ENCODE data around the gene SLC43A3. TPM values are rescaled to one million over a fixed set of nuclear protein-coding genes. Genes with fewer than 3 reads are reported as not detected.

SLC43A3 gene
- polyA plus RNA-seq, 4 donors: 24.1 to 29.1 (median 26.2) TPM

DNA sequence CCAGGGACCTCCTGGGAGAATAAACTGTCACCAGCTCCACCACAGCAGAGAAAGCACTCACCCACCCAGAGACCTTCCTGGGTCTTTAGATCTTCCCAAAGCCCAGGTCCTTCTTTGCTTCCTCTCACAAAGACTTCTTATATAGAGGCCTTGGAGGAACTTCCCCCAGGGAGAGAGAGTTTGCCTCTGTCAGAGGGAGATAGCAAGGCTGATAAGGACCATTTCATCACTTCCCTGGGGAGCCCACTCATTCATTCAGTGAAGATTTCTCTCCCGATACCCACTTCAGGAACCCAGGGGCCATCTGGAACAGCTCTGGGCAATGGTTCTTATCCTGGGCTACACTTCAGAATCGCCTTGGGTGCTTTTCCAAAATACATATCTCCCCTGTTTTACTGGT is 36.4 kb downstream of the SLC43A3 start, which contains the start of gene PRG2:
Gene PRG2, minus strand, starts transcription at position 116 of the 400 bp plus-strand sequence. CDS start 706 bp downstream, outside the sequence.
- DNase-seq (ENCODE audit: low read depth in 4 of 4, low spot score in 3 of 4): no peak

DNA sequence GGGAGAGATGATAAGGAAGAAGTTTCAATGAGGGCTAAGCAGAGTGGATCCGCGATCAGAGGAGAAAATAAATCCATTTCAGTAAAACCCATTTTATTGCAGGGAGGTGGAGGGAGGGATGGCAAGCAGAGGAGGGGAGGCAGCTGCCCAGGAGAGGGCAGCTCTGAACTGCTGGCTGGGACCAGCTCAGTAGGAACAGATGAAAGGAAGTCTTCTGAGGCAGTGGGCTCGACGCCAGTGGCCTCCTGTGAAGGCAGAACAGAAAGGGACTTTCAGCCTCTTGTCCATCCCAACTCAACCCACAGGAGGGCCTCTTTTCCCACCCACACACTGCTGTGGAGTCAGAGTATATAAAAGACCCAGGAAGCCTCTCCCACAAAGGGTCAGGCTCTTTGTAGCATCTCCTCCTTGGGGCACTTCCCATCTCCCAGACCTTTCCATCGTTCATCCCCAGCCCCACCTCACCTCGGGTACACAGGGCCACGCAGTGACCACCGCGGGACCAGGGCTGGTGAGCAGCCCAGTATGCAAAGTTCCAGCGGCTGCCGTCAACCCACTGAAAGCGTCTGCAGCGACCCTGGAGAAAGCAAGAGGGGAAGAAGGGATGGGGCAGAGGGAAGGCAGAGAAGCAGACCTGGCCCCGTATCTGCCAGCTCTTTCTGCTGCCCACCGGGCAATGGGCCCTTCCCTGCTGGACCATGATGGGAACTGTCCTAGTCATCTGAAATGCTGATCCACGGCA is 39.5 kb downstream of the SLC43A3 start:
- DNase-seq (ENCODE audit: low read depth in 4 of 4, low spot score in 3 of 4): no peak

DNA sequence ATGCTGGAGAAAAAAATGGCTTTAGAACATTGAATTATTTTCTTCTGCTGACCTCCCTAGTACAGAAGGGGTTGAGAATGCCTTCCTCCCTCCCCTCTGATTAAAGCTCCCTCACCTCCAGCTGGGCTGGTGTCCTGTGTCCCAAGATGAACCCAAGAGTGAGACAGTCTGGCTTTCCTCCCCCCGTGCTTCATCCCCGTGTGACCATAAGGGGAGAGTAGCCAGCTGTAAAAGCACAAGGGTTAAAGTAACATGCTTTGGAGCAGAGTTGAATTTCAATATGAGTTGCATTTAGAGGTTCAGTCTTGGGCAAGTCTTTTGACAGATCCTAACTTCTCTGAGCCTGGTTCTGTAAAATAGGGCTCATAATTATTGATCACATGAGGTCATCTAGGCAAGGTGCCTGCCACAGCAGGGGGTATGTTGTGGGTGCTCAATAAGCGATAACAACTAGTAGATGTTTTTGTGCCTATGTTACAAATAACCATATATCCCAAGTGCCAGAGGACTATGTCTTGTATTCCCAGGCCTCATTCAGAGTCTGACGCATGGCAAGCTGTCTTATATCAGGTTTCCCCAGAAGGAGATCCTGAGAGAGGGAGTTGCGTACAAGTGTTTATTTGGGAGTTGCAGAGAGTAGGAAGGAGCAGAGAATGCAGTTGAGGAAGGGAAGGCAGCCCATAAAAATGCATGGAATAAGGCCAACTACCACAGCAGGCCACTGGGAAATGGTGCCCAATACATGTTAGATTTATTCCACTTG is 40.6 kb downstream of the SLC43A3 start:
- peak in 2 of 4 donors; percentile 19 to 35 for DNase-seq (ENCODE audit: low read depth in 4 of 4, low spot score in 3 of 4)

DNA sequence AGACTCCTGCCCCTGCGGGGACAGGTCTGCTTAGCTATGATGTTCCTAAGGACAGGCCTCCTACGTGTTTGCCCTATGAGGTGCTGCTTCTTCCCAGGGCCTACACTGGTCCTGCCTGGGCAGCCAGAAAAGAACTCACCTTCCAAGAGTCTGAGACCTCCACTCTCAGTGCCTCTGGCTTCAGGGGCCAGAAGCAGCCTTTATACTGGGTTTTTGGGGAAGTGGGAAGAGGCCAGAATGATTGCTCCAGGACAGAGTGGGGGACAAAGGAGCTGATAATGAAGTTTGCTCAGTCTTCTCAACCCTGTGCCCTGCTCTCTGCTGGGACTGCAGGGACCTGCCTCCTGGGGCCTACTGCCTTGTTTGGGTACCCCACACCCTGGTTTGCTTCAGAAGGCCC is 45.9 kb downstream of the SLC43A3 start, which contains the start of gene PRG3:
Gene PRG3, minus strand, starts transcription at position 176 of the 400 bp plus-strand sequence. CDS start 442 bp downstream, outside the sequence.
- DNase-seq (ENCODE audit: low read depth in 4 of 4, low spot score in 3 of 4): no peak

GRCh38 chr11:57379732-57380131 is 47.2 kb downstream of the SLC43A3 start:
- DNase-seq (ENCODE audit: low read depth in 4 of 4, low spot score in 3 of 4): peak in 1 of 4 donors; percentile 21

GRCh38 chr11:57378186-57378585 is 48.7 kb downstream of the SLC43A3 start:
- no peak for DNase-seq (ENCODE audit: low read depth in 4 of 4, low spot score in 3 of 4)

DNA sequence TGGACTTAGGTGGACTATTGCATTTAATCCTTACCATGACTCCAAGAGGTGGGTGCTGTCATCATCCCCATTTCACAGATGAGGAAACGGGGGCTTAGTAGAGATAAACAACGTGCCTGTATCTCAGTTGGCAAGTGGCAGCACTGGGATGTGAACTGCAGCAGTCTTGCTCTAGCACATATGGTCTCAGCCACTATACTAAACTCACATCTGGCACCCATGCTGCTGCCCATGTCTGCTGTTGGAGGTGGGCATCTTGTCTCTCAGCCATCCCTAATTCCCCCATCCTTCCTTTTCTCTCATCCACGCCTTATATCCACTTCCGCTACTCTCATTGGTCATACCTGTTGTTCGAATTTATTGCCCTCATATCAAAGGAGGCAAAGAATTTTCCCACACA is 49.8 kb downstream of the SLC43A3 start:
- DNase-seq (ENCODE audit: low read depth in 4 of 4, low spot score in 3 of 4): no peak

GRCh38 chr11:57376095-57377090 is 50.5 kb downstream of the SLC43A3 start:
- DNase-seq (ENCODE audit: low read depth in 4 of 4, low spot score in 3 of 4): no peak

DNA sequence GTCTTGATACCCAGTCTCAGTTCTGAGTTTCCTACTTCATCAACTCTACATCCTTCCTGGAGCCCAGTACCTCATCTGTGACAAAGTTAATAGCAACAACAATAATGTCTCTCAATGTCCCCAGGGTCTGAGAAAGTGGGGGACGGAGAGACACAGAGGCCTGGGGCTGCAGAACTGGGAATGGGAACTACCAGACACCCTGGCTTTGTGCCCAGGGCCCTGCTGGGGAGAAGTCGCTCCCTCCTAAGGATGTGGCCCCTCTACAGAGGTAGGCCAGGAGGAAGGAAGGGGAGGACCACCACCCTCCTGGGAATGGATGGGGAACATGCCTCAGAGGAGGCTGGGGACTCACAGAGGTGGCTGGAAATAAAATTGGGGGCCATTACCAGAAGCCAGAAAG is 51.4 kb downstream of the SLC43A3 start:
- DNase-seq (ENCODE audit: low read depth in 4 of 4, low spot score in 3 of 4): no peak

GRCh38 chr11:57374966-57375365 is 52.0 kb downstream of the SLC43A3 start:
- DNase-seq (ENCODE audit: low read depth in 4 of 4, low spot score in 3 of 4): no peak

DNA sequence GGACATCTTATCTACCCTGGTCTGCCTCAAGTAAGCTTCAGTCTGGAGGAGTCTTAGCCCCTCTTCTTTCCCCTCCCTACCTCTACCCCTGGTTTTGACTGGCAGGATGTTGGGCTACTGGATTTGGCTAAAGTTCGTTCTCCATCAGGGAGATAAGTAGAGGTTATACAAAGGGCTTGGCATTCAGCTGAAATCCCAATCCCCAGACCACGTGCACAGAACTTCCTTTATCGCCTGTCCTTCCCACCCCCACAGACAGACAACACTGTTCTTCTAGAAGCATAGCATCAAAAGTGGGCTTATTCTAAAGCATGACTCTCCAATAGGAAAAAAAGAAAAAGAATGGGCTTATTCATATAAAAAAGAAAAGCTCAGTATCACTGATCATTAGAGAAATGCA is 53.8 kb downstream of the SLC43A3 start:
- DNase-seq (ENCODE audit: low read depth in 4 of 4, low spot score in 3 of 4): no peak

DNA sequence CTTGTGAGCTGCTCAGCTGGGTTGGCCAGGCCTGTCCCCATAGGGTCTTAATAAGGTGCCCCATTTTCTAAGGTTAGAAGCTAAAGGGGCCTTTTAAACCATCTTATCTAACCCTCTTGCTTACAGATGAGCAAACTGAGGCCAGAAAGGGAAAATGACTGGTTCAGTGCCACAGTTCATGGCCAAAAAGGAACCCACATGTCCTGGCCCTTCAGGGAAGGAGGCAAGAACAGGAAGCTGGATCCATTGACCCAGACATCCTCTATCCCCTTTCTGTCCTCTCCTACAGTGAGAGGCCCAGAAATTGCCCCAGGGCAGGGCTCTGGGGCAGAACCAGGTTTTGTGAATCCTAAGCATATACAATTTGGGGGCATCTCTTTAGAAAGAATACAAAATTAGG is 56.0 kb downstream of the SLC43A3 start:
- no peak for DNase-seq (ENCODE audit: low read depth in 4 of 4, low spot score in 3 of 4)

- DNase-seq (ENCODE audit: low read depth in 4 of 4, low spot score in 3 of 4): no peak
Measured at GRCh38 chr11:57370251-57370650, 56.7 kb downstream of the SLC43A3 start.

GRCh38 chr11:57368845-57369232 is 58.1 kb downstream of the SLC43A3 start:
- no peak for DNase-seq (ENCODE audit: low read depth in 4 of 4, low spot score in 3 of 4)

GRCh38 chr11:57368106-57368844 is 58.6 kb downstream of the SLC43A3 start:
- no peak for DNase-seq (ENCODE audit: low read depth in 4 of 4, low spot score in 3 of 4)

DNA sequence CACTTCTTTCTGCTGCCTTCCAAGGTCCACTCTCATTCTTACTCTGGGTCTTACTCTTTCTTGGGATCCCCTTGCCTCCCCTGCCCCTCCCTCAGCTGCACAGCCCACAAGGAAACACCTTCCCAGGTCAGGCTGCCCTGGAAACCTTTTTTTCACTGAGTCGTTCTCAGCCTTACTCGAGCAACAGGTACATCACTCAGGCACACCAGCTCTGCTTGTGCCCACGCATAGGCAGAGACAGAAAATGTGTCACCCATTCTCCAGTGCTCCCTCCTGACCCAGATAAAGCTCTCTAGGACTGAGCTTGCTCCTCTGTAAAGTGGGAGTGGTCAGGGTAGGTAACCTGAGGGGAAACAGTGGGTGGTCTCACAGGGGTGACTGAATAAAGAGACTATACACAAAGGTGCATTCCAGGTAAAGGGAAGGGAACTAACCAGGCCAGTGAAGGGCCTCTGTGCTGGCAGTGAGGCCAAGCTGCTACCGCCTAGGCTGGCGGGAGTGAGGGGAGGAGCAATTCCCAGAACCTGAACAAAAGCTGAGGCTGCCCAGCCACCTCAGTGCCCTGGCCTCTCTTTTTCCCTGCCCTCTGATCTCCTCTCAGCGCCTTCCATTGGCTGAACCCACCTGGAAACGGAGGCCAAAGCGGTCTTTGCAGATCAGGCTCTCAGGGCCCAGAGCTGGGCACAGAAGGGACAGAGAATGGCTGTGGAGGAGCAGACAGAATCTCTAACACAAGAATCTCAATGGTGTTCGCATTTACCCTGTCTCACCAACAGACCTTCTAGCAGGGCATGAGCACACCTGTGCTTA is 61.9 kb downstream of the SLC43A3 start:
- DNase-seq (ENCODE audit: low read depth in 4 of 4, low spot score in 3 of 4): no peak

GRCh38 chr11:57363131-57364080 is 63.5 kb downstream of the SLC43A3 start:
- no peak for DNase-seq (ENCODE audit: low read depth in 4 of 4, low spot score in 3 of 4)

DNA sequence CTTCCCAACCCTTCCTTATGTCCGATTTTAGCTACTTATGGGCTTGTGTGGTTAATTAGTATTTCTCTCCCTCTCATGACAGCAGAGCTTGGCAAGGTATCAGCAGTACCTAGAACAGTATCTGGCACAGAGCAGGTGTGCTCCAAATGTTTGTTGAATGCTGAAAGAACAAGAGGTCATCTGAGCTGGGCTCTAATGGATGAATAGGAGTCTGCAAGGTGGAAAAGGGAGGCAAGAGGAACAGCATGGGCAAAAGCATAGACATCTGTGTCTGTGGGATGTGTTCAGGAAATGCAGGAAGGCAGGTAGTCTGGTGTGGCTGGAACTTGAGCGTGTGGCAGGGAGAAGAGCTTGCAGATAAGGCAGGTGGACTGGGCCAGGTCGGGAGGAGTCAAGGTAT is 65.0 kb downstream of the SLC43A3 start:
- DNase-seq (ENCODE audit: low read depth in 4 of 4, low spot score in 3 of 4): no peak
